GM19099 (cell line): ENCODE results near the gene PLEKHJ1.
A peak's percentile ranks its signal among the peaks of the same experiment; 100 is the strongest.

ENCODE experiments used
- POLR2A ChIP-seq: IDR thresholded peaks from 3 replicates; pipeline ENCODE4 v1.6.1; 2011; ENCODE audit warnings: low read depth; ENCODE audit not compliant: insufficient read length; ENCODE audit errors: extremely low read depth

PLEKHJ1 gene

GRCh38 chr19:2273356-2274184 is 37.4 kb upstream of the PLEKHJ1 start:
- TF ChIP-seq POLR2A = peak; percentile 41

- TF ChIP-seq POLR2A = no peak
Measured at GRCh38 chr19:2271234-2272103, 35.3 kb upstream of the PLEKHJ1 start.

GRCh38 chr19:2270423-2271233 is 34.5 kb upstream of the PLEKHJ1 start:
- TF ChIP-seq POLR2A = peak; percentile 37

GRCh38 chr19:2270157-2270422 is 34.0 kb upstream of the PLEKHJ1 start:
- TF ChIP-seq POLR2A = no peak

- peak; percentile 100 for TF ChIP-seq POLR2A
Measured at GRCh38 chr19:2269244-2270156, 33.4 kb upstream of the PLEKHJ1 start.

GRCh38 chr19:2268861-2269243 is 32.7 kb upstream of the PLEKHJ1 start:
- TF ChIP-seq POLR2A = no peak

- TF ChIP-seq POLR2A = no peak
Measured at GRCh38 chr19:2268480-2268830, 32.3 kb upstream of the PLEKHJ1 start.

- TF ChIP-seq POLR2A = peak; percentile 51
Measured at GRCh38 chr19:2266183-2266993, 30.3 kb upstream of the PLEKHJ1 start.

- no peak for TF ChIP-seq POLR2A
Measured at GRCh38 chr19:2261438-2262172, 25.5 kb upstream of the PLEKHJ1 start.

- TF ChIP-seq POLR2A = no peak
Measured at GRCh38 chr19:2260341-2260805, 24.2 kb upstream of the PLEKHJ1 start.

- TF ChIP-seq POLR2A = no peak
Measured at GRCh38 chr19:2259336-2259735, 23.2 kb upstream of the PLEKHJ1 start.

- TF ChIP-seq POLR2A = no peak
Measured at GRCh38 chr19:2255982-2256685, 20.0 kb upstream of the PLEKHJ1 start, which contains the start of gene JSRP1. Gene JSRP1 (minus strand): TSS chr19:2256417. CDS start chr19:2255314, 1,103 bp downstream.
